NCI-H748 (cell line): ENCODE results near the gene ZNF655.
"Not testable (repeated sequence)": the region's sequence is repeated elsewhere in the genome, so short reads cannot be mapped to it uniquely, and the experiment has no call there.

Experiments used
- DNase-seq: peaks from one replicate; lab custom pipeline; 2025; ENCODE audit not compliant: unreplicated experiment; lab: John Stamatoyannopoulos, UW

ZNF655 gene, protein sequence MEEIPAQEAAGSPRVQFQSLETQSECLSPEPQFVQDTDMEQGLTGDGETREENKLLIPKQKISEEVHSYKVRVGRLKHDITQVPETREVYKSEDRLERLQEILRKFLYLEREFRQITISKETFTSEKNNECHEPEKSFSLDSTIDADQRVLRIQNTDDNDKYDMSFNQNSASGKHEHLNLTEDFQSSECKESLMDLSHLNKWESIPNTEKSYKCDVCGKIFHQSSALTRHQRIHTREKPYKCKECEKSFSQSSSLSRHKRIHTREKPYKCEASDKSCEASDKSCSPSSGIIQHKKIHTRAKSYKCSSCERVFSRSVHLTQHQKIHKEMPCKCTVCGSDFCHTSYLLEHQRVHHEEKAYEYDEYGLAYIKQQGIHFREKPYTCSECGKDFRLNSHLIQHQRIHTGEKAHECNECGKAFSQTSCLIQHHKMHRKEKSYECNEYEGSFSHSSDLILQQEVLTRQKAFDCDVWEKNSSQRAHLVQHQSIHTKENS

DNA sequence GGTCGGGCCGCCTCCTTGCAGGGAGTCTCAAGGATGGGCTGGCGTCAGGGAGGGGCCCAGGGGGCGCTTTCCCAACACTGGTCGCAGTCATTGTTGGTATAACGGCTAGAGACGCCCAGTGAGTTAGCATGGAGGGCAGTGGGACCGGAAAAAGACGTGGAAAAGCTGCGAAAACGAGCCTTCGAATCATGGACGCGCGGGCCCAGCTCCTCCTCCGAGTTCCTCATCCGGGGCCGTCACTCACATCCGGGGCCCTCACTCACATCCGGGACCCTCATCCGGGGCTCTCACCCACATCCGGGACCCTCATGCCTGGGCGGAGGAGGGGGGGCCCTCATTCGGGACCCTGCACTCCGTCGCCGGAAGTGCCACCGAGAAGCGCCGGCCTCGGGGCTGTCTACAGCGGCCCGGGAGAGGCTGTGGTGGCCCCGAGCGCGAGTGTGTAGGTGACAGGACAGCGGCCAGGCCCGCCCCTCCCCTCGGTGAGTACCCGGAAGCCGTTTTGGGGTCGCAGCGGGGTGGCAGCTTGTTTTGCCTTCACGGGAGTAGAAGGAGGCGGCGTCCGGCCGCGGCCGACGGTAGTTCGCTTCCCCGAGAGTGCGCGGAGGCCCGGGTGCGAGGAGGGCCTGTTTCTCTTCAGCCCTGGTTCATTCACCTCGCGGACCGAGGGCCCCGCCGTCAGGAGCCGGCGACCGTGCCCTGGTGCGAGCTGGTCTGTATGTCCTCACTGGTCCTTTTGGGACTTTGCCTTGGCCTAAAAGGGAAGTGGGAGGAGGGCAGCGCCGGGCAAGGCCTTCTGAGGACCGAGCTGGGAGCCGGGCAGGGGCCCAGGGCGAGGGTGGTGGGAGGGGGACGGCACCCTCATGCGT is at the start of gene ZNF655:
ZNF655 (plus strand) TSS at position 337 of the 869 bp plus-strand sequence. CDS start 1,918 bp downstream, outside the sequence.
- DNase-seq: peak; percentile 92

DNA sequence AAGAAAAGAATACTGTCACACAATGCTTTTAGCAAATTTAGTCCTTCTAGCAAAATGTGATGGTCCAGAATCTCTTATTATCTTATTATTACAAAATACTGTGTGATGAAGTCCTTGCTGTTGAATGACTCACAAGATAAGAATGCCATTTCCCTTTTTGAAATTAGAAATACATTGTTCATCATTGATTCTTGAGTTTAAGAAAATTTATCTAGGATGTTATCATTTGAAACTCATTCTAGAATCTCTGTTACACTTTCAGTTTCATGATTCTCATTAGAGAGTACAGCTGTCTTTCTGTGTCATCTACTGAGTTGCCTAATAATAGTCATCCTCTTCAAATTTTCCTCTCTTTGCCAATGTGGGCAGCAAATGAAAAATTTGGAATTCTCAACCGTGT is 44.4 kb upstream of the ZNF655 start:
- DNase-seq: no peak

DNA sequence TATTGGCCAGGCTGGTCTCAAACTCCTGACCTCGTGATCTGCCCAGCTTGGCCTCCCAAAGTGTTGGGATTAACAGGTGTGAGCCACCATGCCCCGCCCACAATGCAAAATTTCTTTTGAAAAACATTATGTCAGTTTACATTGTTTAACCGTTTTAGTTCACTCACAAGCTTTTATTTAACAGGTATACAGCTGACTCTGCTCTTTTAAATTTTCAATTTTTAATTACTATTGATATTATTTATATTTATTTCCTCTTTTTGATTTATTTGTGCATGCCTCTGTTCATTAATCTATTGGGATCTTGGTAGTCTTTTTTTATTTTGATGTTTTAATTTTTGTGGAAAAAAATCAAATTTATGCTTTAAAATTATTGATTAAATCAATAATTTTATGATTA is 37.0 kb upstream of the ZNF655 start:
- no peak for DNase-seq

DNA sequence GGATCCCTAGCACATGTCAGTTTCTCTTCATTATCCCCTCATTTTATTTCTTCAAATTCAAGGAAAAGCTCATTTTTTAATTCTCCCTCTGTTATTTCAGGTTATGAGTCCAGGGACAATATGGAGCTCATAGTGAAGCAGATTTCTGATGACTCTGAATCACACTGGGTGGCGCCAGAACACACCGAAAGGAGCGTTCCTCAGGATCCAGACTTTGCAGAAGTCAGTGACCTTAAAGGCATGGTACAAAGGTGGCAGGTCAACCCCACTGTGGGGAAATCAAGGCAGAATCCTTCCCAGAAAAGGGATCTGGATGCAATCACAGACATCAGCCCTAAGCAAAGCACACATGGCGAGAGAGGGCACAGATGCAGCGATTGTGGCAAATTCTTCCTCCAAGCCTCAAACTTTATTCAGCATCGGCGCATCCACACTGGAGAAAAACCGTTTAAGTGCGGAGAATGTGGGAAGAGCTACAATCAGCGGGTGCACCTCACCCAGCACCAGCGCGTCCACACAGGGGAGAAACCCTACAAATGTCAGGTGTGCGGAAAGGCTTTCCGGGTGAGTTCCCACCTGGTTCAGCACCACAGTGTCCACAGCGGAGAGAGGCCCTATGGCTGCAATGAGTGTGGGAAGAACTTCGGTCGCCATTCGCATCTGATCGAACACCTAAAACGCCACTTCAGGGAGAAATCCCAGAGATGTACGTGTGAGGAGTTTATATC is 32.6 kb upstream of the ZNF655 start:
- DNase-seq: no peak

DNA sequence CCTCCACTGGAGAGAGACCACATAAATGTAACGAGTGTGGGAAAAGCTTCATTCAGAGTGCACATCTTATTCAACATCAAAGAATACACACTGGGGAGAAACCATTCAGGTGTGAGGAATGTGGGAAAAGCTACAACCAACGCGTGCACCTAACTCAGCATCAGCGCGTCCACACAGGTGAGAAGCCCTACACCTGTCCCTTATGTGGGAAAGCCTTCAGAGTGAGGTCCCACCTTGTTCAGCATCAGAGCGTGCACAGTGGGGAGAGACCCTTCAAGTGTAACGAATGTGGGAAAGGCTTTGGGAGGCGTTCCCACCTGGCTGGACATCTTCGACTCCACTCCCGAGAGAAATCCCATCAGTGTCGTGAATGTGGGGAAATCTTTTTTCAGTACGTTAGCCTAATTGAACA is 27.1 kb upstream of the ZNF655 start:
- DNase-seq: no peak

DNA sequence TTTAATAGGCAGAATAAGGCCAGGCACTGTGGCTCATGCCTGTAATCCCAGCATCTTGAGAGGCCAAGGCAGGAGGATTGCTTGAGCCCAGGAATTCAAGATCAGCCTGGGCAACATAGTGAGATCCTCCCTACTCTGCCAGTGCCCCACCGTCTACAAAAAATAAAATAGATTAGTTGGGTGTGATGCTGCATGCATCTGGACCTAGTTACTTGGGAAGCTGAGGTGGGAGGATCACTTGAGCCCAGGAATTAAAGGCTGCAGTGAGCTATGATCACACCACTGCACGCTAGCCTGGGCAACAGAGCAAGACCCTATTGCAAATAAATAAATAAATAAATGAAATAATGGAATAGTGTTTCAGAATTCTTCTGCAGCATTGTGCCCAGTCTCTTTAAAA is 22.8 kb upstream of the ZNF655 start:
- no peak for DNase-seq

DNA sequence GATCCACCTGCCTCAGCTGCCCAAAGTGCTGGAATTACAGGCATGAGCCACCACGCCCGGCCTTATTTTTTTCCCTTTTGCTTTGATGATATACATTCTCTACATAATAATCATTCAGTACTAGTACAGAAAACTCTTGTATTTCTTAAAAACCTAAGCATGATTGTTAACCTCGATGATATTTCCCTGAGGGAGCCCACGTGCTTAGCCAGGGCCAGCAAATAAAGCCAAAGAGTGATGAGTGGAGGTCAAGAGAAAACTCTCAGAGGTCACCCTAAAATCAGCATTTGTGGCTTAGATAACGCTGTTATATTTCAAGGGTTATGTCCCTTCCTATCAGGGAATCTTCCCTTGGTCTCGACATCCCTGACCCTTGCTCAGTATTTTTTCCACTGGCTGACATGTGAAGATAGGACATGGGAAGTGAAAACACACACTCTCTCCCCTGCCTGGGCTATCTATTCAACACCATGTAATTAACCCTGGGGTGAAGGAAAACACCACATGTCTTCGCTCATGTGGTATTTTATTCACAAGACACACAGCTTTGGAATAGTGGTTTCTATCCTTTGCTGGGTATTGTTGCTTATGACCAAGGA is 19.1 kb upstream of the ZNF655 start:
- no peak for DNase-seq

DNA sequence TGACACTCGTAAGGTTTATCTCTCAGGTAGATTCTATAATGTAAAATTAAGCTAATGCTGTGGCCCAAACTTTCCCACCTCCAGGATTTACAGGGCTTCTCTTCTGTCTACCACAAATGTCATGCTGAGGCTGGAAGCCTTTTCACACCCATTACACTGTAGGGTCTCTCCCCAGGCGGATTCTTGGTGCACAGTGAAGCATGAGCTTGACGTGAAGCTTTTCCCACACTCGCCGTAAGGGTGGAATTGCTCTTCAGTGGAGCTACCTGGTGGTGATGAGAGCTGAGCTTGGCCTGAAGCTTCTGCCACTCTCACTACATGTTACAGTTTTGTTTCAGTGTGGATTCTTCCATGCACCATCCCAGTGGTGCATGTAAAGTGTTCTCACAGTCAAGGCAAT is 17.9 kb upstream of the ZNF655 start:
- DNase-seq: no peak

DNA sequence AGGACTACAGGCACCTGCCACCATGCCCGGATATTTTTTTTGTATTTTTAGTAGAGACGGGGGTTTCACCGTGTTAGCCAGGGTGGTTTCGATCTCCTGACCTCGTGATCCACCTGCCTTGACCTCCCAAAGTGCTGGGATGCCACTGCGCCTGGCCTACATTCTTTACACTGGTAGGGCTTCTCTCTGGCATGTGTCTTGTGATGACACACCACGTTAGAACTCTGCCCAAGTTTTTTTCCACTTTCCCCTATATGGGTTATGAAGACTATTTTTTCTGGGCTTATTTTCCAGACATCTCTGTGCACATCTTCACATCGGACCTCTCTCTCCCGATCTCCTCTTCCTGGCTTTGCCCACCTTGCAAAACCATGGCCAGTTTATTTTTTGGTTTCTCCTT is 17.2 kb upstream of the ZNF655 start:
- DNase-seq: no peak

DNA sequence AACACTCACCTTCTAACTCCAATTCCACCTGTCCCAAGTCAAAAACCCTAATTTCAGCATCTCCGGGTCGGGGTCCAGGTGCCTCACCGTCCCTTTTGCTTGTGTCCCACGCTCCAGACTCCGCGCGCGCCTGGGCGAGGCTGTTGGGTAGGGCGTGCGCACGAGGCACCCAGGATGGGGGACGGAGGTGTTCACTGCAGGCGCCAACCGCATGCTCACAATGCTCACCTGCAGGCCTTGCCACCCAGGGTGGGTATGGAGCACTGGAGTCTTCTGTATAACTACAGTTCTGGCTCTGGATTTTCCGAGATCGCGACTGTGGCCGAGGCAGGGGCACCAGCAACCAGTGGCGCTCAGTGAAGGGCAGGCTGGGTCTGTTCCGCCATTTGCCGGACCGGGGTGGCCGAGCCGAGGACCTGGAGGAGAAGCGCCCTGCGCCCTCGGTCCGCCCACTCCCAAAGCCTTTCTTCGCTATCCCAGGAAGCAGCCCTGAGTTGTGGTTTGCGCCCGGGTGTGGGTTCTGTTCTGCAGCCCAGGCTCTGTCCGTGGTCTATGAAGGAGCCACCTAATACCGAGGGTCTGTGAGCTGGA is 15.3 kb upstream of the ZNF655 start:
- DNase-seq: no peak

DNA sequence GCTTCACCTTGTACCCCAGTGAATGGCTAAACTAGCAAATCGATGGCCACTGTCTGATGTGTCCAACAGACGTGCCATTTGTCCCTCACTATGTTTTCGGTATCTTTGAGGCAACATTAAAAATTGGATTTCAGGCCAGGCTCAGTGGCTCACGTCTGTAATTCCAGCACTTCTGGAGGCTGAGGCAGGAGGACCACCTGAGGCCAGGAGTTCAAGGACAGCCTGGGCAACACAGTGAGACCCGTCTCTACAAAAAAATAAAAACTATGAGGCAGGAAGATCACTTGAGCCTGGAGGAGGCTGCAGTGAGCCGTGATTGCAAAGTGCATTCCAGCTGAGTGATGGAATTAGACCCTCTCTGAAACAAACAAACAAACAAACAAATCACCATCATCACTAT is 14.5 kb upstream of the ZNF655 start:
- DNase-seq: no peak

DNA sequence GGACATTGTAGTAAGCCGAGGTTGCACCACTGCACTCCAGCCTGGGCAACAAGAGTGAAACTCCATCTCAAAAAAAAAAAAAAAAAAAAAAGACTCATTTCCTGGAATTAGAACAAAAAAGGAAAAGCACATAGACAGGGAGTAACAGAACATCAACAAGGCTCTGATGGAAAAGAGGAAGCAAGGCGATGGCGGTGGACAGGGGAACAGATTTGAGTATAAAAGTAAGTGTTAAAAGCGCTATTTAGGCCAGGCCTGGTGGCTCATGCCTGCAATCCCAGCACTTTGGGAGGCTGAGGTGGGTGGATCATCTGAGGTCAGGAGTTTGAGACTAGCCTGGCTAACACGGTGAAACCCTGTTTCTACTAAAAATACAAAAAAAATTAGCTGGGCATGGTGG is 13.1 kb upstream of the ZNF655 start:
- DNase-seq: not testable (repeated sequence)

DNA sequence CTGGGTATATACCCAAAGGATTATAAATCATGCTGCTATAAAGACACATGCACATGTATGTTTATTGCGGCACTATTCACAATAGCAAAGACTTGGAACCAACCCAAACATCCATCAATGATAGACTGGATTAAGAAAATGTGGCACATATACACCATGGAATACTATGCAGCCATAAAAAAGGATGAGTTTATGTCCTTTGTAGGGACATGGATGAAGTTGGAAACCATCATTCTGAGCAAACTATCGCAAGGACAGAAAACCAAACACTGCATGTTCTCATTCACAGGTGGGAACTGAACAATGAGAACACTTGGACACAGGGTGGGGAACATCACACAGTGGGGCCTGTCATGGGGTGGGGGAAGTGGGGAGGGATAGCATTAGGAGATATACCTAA is 8.9 kb upstream of the ZNF655 start:
- DNase-seq: not testable (repeated sequence)

DNA sequence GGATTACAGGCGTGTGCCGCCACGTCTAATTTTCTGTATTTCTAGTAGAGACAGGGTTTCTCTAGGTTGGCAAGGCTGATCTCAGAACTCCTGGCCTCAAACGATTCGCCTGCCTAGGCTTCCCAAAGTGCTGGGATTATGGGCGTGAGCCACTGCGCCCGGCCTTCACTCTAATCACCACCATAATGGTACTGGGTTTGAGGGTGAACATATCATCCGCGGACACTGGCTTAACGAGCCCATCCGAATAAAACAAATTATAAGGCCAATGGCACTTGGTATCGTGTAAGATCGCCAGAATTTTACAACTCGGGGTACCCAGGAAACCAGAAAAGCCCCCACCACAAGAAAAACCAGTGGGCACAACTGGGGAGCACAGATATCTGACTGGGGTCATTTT is 7.1 kb upstream of the ZNF655 start:
- peak; percentile 16 for DNase-seq

DNA sequence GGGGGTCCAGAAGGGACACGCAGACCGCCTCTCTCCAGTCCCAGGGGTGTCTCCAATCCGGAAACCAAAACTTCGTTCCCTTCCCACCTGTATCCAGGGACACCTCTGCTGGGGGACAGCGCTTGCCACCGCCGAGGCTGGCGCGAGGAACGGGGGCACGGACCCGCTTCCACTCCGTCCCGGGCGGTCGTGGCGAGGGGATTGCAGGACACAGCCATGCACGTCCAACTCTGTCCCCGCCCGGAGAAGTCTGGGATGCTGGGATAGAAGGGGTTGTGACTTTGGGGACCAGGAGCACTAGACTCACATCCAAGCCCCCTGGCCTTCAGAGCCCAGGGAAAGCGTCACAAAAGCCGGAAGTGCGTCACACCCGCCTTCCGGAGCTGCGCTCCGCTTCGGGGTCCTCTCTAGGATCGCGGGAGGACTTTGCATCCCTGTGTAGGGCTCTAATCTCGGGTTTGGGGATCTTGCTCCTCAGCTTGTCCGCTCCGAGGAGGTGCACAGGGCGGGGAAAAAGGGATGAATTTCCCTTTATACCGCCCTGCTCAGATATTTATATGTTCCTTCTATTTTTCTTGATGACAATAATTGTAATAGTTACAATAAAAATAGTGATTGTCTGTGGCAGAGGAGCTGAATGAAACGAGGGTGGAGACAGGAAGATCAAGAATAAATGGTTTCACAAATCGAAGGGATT is 6.5 kb upstream of the ZNF655 start, which contains the start of gene FAM200A:
FAM200A (minus strand) TSS at position 348 of the 697 bp plus-strand sequence. CDS start 3,707 bp downstream, outside the sequence.
- DNase-seq: peak; percentile 97

DNA sequence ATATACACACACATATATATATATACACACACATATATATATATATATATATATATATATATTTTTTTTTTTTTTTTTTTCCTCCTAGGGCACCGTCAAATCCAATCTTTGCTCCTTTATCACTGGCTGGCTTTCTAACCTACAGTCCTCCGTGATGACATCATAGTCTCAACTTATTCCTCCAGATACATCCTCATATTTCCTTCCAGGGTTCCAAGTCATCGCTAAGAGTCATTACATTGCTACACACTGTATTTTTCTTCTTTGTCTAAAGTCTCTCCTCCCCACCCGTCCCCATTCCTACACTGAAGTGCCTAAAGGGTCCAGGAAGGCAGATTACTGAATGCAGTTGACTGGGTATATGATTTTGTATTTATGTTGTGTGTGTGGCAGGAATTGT is 5.4 kb upstream of the ZNF655 start:
- no peak for DNase-seq

DNA sequence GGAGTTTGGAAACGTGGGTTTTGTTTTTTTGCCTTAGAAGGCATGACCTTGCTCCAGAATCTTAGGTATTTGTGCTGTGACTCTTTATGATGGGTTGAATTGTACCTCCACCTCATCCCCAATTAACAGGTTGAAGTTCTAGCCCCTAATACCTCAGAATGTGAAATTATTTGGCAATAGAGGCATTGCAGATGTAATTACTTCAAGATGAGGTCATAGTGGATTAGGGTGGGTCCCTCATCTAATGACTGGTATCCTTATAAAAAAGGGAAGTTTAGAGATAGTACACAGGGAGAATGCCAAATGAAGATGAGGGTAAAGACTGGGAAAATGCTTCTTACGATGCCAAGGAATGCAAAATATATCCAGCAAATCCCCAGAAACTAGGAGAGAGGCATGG is 3.5 kb upstream of the ZNF655 start:
- DNase-seq: no peak

DNA sequence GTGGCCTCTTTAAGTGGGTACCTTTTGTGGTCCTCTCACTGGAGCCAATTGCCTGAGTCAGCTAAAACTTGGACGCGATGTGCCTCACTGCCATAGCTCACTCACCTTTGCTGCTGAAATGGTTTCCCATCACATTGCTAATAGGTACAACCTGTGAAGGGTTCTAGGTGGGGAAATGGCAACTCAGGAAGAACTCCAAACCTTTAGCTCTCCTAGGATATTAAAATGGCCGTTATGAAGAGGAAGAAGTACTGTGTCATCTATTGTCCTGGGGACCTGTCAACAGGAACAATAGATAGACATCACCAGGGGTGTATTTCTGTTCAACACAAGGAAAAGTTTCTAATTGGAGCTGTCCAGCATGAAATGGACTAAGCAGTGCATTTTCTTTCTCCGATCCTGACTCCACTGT is 1.2 kb upstream of the ZNF655 start:
- DNase-seq: no peak

DNA sequence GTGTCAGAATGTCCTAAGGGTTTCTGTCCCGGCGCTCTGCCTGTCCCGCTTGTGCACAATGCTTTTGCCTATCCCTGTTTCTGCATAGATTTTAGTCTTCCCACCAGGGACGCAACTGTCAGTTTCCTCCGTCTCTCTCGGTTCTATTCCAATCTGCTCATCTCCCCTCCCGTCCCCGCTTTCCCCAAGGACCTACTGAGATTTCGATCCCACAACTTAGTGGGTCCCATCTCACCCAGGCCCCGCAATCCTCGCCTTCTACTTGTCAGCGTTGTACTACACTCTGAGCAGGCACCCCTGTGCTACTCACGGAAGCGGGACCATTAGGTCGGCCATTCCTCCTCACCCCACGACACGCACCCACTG is 519 bp upstream of the ZNF655 start:
- no peak for DNase-seq
